Suprapubic skin (tissue), 4 donors: Measurements from ENCODE around the gene PROSER2. TPM values are rescaled to one million over a fixed set of nuclear protein-coding genes. Genes with fewer than 3 reads are reported as not detected.

ENCODE experiments used
- DNase-seq, 2 donors: peaks; one replicate each; pipeline ENCODE4 v3.0.0-alpha.2; 2019; ENCODE audit warnings: low spot score in 2 of 2
- H3K27ac ChIP-seq: fragments of 200-600 bp; sonication (generic); one replicate; pipeline ENCODE4 v1.5.1; 2019
- H3K27me3 ChIP-seq: fragments of 200-600 bp; sonication (generic); one replicate; pipeline ENCODE4 v1.5.1; 2019
- H3K36me3 ChIP-seq: fragments of 200-600 bp; sonication (generic); one replicate; pipeline ENCODE4 v1.5.1; 2019
- H3K4me1 ChIP-seq: fragments of 200-600 bp; sonication (generic); one replicate; pipeline ENCODE4 v1.5.1; 2019
- H3K4me3 ChIP-seq: fragments of 200-600 bp; sonication (generic); one replicate; pipeline ENCODE4 v1.5.1; 2019; ENCODE audit warnings: mild to moderate bottlenecking
- H3K9me3 ChIP-seq: fragments of 200-600 bp; sonication (generic); one replicate; pipeline ENCODE4 v1.5.1; 2019
- EP300 ChIP-seq: sonication (generic); formaldehyde crosslinking; IDR thresholded peaks from one replicate; pipeline ENCODE4 v1.6.1; 2017; ENCODE audit warnings: antibody characterized with exemption
- POLR2A ChIP-seq, 2 donors: fragments of 450-650 bp; IDR thresholded peaks; one replicate each; pipeline ENCODE4 v1.6.1; 2017; ENCODE audit warnings: antibody characterized with exemption in 2 of 2, mild to moderate bottlenecking in 2 of 2, moderate library complexity in 2 of 2
- POLR2AphosphoS5 ChIP-seq, 3 donors: sonication (generic); formaldehyde crosslinking; IDR thresholded peaks; one replicate each; pipeline ENCODE4 v1.6.1; 2017; ENCODE audit warnings: antibody characterized with exemption in 3 of 3
- WGBS: methylation state at CpG from one replicate; pipeline ENCODE4 v1.1.5; 2018; 5-methylcytosine and 5-hydroxymethylcytosine counted together
- total RNA-seq, 4 donors: library from RNA; depleted of rRNA; stranded (reverse); fragments of >200 nt; gene quantifications; one replicate each; pipeline ENCODE4 v1.1.0, GENCODE V29; 2016
- TF ChIP-seq, protein P1 (sequence below), 2 donors: fragments of 200-600 bp in 1 of 2; fragments of 450-650 bp in 1 of 2; sonication (generic) in 1 of 2; IDR thresholded peaks; one replicate each; pipeline ENCODE4 v1.5.1; 2016 to 2019; ENCODE audit warnings: antibody characterized with exemption in 2 of 2, mild to moderate bottlenecking in 1 of 2, moderate library complexity in 1 of 2

The PROSER2 gene
- total RNA-seq, 4 donors from 2014 or later, result 5.6 to 8.5 (median 6.3) TPM

DNA sequence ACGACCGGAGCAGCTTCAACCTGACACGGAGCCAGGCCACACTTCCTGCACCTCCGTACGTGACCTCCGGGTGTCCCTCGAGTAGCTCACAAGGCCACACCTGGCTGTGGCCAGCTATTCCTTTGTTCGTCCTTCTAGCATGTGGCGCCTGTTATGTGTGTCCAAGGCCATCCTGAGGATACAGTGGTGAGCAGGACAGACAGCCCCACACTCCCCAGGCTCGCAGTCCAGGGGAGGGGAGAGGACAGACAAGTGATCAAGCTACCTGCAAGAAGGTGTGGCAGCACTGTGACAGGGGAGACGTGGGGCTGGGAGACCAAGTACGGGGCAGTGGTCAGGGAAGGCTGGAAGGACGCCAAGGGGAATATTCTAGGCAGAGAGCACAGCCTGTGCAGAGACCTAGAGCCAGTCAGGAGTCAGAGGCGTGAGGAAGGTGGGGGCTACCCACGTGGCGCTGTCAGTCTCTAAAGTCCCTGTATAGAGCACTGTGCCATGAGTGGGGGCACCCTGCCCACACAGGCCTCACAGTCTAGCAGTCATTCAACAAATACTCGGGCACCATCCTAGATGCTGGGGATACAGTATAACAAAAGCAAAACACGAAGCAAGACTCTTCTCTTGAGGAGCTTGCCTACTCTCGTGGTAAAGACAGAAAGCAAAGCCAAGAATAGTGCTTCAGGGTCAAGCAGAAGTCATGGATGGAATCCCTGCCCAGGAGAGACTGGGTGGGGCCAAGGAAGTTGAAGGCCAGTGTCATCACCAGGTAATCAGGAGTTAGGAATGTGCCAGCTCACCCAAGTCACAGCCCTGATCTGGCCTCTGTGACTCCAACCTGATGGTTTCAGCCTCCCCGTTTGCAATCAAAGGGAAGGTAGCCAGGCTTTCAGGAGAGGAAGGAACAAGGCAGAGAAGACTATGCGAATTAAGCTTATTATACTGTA is 58.6 kb downstream of the PROSER2 start:
- Histone ChIP-seq H3K27me3 (no peaks in the 10 kb centered on the region), H3K4me3 (no peak overlapping the region), H3K4me1 (peaks cover 26% of the 10 kb centered on the region), H3K9me3 (no peaks in the 10 kb centered on the region), H3K27ac (no peak overlapping the region), H3K36me3 (no peaks in the 10 kb centered on the region)
- WGBS, result 88% methylated on average over 21 of the region's 21 CpGs
- no peak for DNase-seq
- TF ChIP-seq EP300, result no peak
- TF ChIP-seq, protein P1, sequence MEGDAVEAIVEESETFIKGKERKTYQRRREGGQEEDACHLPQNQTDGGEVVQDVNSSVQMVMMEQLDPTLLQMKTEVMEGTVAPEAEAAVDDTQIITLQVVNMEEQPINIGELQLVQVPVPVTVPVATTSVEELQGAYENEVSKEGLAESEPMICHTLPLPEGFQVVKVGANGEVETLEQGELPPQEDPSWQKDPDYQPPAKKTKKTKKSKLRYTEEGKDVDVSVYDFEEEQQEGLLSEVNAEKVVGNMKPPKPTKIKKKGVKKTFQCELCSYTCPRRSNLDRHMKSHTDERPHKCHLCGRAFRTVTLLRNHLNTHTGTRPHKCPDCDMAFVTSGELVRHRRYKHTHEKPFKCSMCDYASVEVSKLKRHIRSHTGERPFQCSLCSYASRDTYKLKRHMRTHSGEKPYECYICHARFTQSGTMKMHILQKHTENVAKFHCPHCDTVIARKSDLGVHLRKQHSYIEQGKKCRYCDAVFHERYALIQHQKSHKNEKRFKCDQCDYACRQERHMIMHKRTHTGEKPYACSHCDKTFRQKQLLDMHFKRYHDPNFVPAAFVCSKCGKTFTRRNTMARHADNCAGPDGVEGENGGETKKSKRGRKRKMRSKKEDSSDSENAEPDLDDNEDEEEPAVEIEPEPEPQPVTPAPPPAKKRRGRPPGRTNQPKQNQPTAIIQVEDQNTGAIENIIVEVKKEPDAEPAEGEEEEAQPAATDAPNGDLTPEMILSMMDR (IDR thresholded peaks at IDR 0.05), result no peak
- TF ChIP-seq POLR2AphosphoS5 (IDR thresholded peaks at IDR 0.05), result no peak
- no peak for TF ChIP-seq POLR2A (IDR thresholded peaks at IDR 0.05)

DNA sequence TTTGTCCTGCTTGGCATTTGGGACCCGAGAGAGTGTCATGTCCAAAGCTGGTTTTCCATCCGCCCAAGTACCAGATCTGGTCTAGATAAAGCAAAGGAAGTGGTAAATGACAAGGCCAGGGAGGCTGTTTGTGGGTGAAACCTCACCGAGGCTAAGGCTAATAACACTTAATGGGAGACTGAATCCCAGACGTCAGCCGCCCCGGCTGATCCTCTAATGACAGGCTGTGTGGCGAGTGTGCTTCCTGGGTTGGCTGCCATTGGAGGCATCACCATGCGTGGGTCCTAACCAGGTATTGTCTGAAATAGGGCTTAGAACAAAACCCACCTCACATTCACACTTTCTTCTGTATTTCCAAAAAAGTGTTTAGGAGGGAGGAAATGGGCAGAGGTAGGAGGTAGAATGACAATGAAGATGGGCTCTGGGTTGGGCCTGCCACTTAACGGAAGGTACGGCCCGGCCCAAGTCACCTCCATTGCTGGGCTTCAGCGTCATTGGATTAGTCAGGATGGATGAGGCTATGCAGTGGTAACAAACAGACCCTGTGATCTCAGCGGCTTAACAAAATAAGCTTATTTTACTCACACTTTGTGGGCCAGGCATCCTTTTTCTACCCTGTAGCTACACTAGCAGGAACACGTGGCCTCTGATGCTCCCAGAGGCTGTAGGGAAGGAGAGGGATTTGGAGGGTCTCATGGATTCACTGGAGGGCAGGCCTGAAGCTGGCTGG is 59.7 kb downstream of the PROSER2 start:
- WGBS, result 89% methylated on average over 14 of the region's 14 CpGs
- TF ChIP-seq POLR2AphosphoS5 (IDR thresholded peaks at IDR 0.05) (no peak), POLR2A (IDR thresholded peaks at IDR 0.05) (no peak), EP300 (no peak)
- TF ChIP-seq, protein P1 (IDR thresholded peaks at IDR 0.05), result no peak
- Histone ChIP-seq H3K36me3 (no peaks in the 10 kb centered on the region), H3K27ac (no peak overlapping the region), H3K9me3 (no peaks in the 10 kb centered on the region), H3K27me3 (no peaks in the 10 kb centered on the region), H3K4me3 (no peak overlapping the region), H3K4me1 (peaks cover 18% of the 10 kb centered on the region)
- no peak for DNase-seq

DNA sequence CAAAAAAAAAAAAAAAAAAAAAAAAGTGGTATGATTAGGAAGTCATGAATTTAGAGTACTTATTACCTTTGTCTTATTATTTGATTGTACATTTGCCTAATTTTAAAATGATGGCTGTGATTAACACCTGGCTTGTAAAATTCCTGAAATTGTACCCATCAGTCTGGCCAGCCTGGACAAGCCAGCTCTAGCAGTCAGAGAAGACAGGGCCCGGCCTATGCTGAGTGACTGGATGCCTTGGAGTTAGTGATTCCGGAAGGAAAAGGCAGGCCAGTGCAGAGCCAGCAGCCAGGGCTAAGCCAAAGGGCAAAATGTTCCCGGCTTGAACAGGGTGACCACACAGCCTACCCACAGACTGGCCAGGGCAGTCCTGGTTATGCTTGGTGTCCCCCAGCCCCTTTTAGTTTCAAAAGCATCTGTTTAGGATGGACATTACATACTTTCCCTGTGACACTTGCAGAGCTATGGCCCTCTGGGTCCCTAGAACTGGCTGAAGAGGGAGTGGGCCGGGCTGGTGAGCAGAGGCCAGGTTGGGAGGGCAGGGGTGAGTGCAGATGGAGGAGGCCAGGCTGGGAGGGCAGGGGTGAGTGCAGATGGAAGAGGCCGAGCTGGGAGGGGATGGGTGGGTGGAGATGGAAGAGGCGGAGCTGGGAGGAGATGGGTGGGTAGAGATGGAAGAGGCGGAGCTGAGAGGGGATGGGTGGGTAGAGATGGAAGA is 61.7 kb downstream of the PROSER2 start:
- no peaks in the 10 kb centered on the region for H3K9me3 ChIP-seq
- H3K36me3 ChIP-seq, result no peaks in the 10 kb centered on the region
- no peaks in the 10 kb centered on the region for H3K27me3 ChIP-seq
- no peak for DNase-seq
- H3K4me3 ChIP-seq, result no peak overlapping the region
- no peak overlapping the region for H3K27ac ChIP-seq
- peaks cover 17% of the 10 kb centered on the region for H3K4me1 ChIP-seq
- no peak for TF ChIP-seq POLR2AphosphoS5 (IDR thresholded peaks at IDR 0.05)
- TF ChIP-seq, protein P1 (IDR thresholded peaks at IDR 0.05), result no peak
- TF ChIP-seq POLR2A (IDR thresholded peaks at IDR 0.05), result no peak
- no peak for TF ChIP-seq EP300
- 69% methylated on average over 7 of the region's 7 CpGs for WGBS

DNA sequence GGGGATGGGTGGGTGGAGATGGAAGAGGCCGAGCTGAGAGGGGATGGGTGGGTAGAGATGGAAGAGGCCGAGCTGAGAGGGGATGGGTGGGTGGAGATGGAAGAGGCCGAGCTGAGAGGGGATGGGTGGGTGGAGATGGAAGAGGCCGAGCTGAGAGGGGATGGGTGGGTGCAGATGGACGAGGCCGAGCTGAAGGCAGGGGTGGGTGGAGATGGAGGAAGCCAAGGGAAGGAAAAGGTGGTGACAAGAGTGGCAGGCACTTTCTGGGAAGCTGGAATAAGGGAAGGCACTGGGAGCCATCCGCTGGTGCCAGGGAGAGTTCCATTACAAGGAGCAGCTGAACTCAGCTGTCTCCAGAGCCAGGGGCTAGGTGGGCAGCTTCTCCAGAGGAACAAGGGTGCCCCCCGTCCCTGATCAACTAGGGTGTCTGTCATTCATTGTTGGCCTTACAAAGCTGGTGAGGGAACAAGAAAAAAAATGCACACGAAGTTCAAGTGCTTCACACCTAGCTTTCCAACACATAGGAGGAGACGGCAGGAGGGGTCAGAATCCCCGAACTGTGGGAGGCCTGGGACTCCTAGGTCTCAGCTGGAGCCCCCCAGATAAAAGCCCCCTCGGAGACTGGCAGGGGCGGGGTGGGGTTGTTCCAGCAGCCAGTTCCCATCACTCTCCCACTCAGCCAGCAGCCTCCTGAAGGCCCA is 62.4 kb downstream of the PROSER2 start:
- Histone ChIP-seq H3K36me3 (no peaks in the 10 kb centered on the region), H3K4me1 (peaks cover 13% of the 10 kb centered on the region), H3K27me3 (no peaks in the 10 kb centered on the region), H3K27ac (no peak overlapping the region), H3K4me3 (no peak overlapping the region), H3K9me3 (no peaks in the 10 kb centered on the region)
- 90% methylated on average over 11 of the region's 13 CpGs for WGBS
- no peak for DNase-seq
- TF ChIP-seq POLR2A (IDR thresholded peaks at IDR 0.05), result no peak
- TF ChIP-seq, protein P1 (IDR thresholded peaks at IDR 0.05), result no peak
